Measurements from ENCODE around the gene CCDC196.

CCDC196 gene

GRCh38 chr14:66453469-66453868, 32.7 kb upstream of the CCDC196 start:
- POLR2A ChIA-PET: no interaction called here
- CTCF ChIA-PET: no interaction called here
- H3K4me3 ChIP-seq (ENCODE audit: low read depth, low read length): no peak overlapping the region
- no peak for DNase-seq (ENCODE audit: low read depth, low spot score)
- TF ChIP-seq CTCF (IDR thresholded peaks at IDR 0.05; ENCODE audit: insufficient read depth, low read length, missing control alignments): no peak

- DNase-seq (ENCODE audit: low read depth, low spot score): no peak
- H3K4me3 ChIP-seq (ENCODE audit: low read depth, low read length): no peak overlapping the region
- ChIA-PET POLR2A (no interaction called here), CTCF (interaction anchor here (1.2 kb wide), 1 partner anchor 100 kb away, joined by 3 read pairs; no protein-coding TSS in a partner anchor)
- no peak for TF ChIP-seq CTCF (IDR thresholded peaks at IDR 0.05; ENCODE audit: insufficient read depth, low read length, missing control alignments)
Measured at GRCh38 chr14:66459603-66460002, 26.6 kb upstream of the CCDC196 start.

GRCh38 chr14:66464261-66464660, 21.9 kb upstream of the CCDC196 start:
- DNase-seq (ENCODE audit: low read depth, low spot score): no peak
- ChIA-PET CTCF (no interaction called here), POLR2A (no interaction called here)
- H3K4me3 ChIP-seq (ENCODE audit: low read depth, low read length): no peak overlapping the region
- TF ChIP-seq CTCF (IDR thresholded peaks at IDR 0.05; ENCODE audit: insufficient read depth, low read length, missing control alignments): no peak

- DNase-seq (ENCODE audit: low read depth, low spot score): no peak
- H3K4me3 ChIP-seq (ENCODE audit: low read depth, low read length): no peak overlapping the region
- CTCF ChIA-PET: no interaction called here
- POLR2A ChIA-PET: no interaction called here
- no peak for TF ChIP-seq CTCF (IDR thresholded peaks at IDR 0.05; ENCODE audit: insufficient read depth, low read length, missing control alignments)
Measured at GRCh38 chr14:66468778-66469367, 17.3 kb upstream of the CCDC196 start.

GRCh38 chr14:66471584-66471983, 14.6 kb upstream of the CCDC196 start:
- DNase-seq (ENCODE audit: low read depth, low spot score): no peak
- POLR2A ChIA-PET: no interaction called here
- TF ChIP-seq CTCF (IDR thresholded peaks at IDR 0.05; ENCODE audit: insufficient read depth, low read length, missing control alignments): no peak
- CTCF ChIA-PET: no interaction called here
- H3K4me3 ChIP-seq (ENCODE audit: low read depth, low read length): no peak overlapping the region

- DNase-seq (ENCODE audit: low read depth, low spot score): no peak
- TF ChIP-seq CTCF (IDR thresholded peaks at IDR 0.05; ENCODE audit: insufficient read depth, low read length, missing control alignments): no peak
- no peak overlapping the region for H3K4me3 ChIP-seq (ENCODE audit: low read depth, low read length)
- ChIA-PET POLR2A (no interaction called here), CTCF (no interaction called here)
Measured at GRCh38 chr14:66472251-66472650, 13.9 kb upstream of the CCDC196 start.

Measured in AG04449 (cell line).